Activated CD4-positive, alpha-beta T cell treated with anti-CD3 and anti-CD28 coated beads, Interleukin-2, Interleukin-4, amounts not matched to agents 100 ng/mL and 50 ng/mL, durations not matched to agents 16 hours and 8 hours (primary cell): Measurements from ENCODE around the gene OR10H5.
"Not testable (repeated sequence)": the region's sequence is repeated elsewhere in the genome, so short reads cannot be mapped to it uniquely, and the experiment has no call there.

ENCODE experiments used
- DNase-seq: peaks from one replicate; pipeline ENCODE4 v3.0.0-alpha.2; 2020; ENCODE audit warnings: low spot score

OR10H5 gene

DNA sequence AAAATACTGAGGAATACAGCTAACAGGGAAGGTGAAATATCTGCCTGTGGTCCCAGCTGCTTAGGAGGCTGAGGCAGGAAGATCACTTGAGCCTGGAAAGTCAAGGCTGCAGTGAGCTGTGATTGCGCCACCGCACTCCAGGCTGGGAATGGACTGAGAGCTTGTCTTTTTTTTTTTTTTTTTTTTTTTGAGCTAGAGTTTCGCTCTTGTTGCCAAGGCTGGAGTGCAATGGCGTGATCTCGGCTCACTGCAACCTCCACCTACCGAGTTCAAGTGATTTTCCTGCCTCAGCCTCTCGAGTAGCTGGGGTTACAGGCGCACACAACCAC, 56.4 kb downstream of the OR10H5 start:
- DNase-seq: not testable (repeated sequence)

DNA sequence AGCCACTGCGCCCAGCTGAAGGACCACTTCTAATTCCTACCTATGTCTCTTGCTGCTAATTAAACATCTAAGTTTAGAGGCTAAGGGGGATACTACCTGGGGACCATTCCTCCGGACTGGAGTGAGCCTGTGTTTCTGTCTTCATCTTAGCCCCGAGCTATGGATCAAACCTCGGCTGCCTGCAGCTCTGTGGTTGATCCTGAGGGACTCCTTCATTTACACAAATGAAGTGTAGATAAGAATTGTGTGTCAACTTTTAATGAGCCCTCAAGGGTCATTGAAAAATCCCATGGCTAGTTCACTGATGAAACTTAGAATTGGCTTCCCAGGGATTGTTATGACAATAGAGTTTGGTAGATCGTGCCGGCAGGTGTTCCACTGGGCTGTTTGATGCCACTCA, 59.5 kb downstream of the OR10H5 start:
- DNase-seq: no peak

DNA sequence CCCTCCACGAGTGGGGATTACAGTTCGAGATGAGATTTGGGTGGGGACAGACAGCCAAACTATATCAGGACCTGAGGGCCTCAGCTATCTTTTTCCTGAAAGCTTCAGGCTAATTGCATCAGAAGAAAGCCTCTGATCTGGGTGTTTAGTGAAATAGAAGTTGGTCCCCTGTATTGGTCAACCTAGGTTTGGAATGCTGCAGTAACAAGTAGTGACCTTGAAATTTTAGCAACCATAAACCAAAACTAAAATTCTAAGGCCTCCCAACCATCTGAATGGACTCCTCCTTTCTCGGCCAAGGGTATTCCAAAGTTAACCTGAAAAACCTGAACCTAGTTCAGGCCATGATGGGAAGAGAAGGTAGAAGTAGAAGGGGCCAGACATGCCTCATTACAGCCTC, 62.9 kb downstream of the OR10H5 start:
- no peak for DNase-seq
